H9 (cell line): Measurements from ENCODE around the gene MYCN. TPM values are rescaled to one million over a fixed set of nuclear protein-coding genes. Genes with fewer than 3 reads are reported as not detected.
A peak's percentile ranks its signal among the peaks of the same experiment; 100 is the strongest.

Experiments used
- DNase-seq: peaks from one replicate; pipeline ENCODE4 v3.0.0-alpha.2; 2017
- H2AFZ ChIP-seq: one replicate; pipeline ENCODE4 v1.6.1; 2013; ENCODE audit warnings: mild to moderate bottlenecking, low read length, control low read depth, moderate library complexity
- H2AK5ac ChIP-seq: 2 replicates; pipeline ENCODE4 v1.6.1; 2013; ENCODE audit warnings: low read length, control low read depth, mixed read lengths; ENCODE audit not compliant: insufficient read length
- H2BK120ac ChIP-seq: one replicate; pipeline ENCODE4 v1.6.1; 2013; ENCODE audit warnings: low read depth, mild to moderate bottlenecking, low read length, control low read depth, inconsistent platforms; ENCODE audit not compliant: poor library complexity, severe bottlenecking
- H2BK12ac ChIP-seq: 2 replicates; pipeline ENCODE4 v1.6.1; 2013; ENCODE audit warnings: low read length, control low read depth, mixed read lengths, low read depth; ENCODE audit not compliant: insufficient read length
- H2BK15ac ChIP-seq: 2 replicates; pipeline ENCODE4 v1.6.1; 2013; ENCODE audit warnings: low read depth, low read length, control low read depth
- H2BK20ac ChIP-seq: one replicate; pipeline ENCODE4 v1.6.1; 2013; ENCODE audit warnings: low read depth, mild to moderate bottlenecking, low read length, control low read depth, inconsistent platforms; ENCODE audit not compliant: poor library complexity, severe bottlenecking
- H2BK5ac ChIP-seq: 2 replicates; pipeline ENCODE4 v1.6.1; 2013; ENCODE audit warnings: low read length, control low read depth, mixed read lengths; ENCODE audit not compliant: insufficient read length
- H3K14ac ChIP-seq: 2 replicates; pipeline ENCODE4 v1.6.1; 2013; ENCODE audit warnings: low read length, control low read depth; ENCODE audit not compliant: insufficient read depth
- H3K18ac ChIP-seq: 2 replicates; pipeline ENCODE4 v1.6.1; 2013; ENCODE audit warnings: low read depth, mild to moderate bottlenecking, mixed read lengths, low read length, control low read depth; ENCODE audit not compliant: insufficient read length
- H3K23ac ChIP-seq: 2 replicates; pipeline ENCODE4 v1.6.1; 2013; ENCODE audit warnings: low read length, control low read depth, mixed read lengths, low read depth; ENCODE audit not compliant: insufficient read length
- H3K23me2 ChIP-seq: 2 replicates; pipeline ENCODE4 v1.6.1; 2013; ENCODE audit warnings: low read depth, mild to moderate bottlenecking, mixed read lengths, low read length, control low read depth; ENCODE audit not compliant: insufficient read length, poor library complexity, severe bottlenecking
- H3K27ac ChIP-seq: 2 replicates; pipeline ENCODE4 v1.5.1; 2013; ENCODE audit warnings: low read length, control low read depth, mixed read lengths, low read depth; ENCODE audit not compliant: insufficient read length
- H3K27me3 ChIP-seq: 2 replicates; pipeline ENCODE4 v1.6.1; 2013; ENCODE audit warnings: low read length, control low read depth, inconsistent platforms; ENCODE audit not compliant: insufficient read depth
- H3K4ac ChIP-seq: 2 replicates; pipeline ENCODE4 v1.6.1; 2013; ENCODE audit warnings: low read depth, mild to moderate bottlenecking, control low read depth, inconsistent platforms, low read length, moderate library complexity
- H3K4me1 ChIP-seq: 2 replicates; pipeline ENCODE4 v1.6.1; 2013; ENCODE audit warnings: low read length, control low read depth, inconsistent platforms; ENCODE audit not compliant: insufficient read depth
- H3K4me2 ChIP-seq: 2 replicates; pipeline ENCODE4 v1.6.1; 2013; ENCODE audit warnings: low read length, control low read depth, mixed read lengths; ENCODE audit not compliant: insufficient read length, insufficient read depth
- H3K56ac ChIP-seq: 2 replicates; pipeline ENCODE4 v1.6.1; 2013; ENCODE audit warnings: low read depth, mild to moderate bottlenecking, mixed read lengths, low read length, control low read depth; ENCODE audit not compliant: insufficient read length
- H3K79me1 ChIP-seq: 2 replicates; pipeline ENCODE4 v1.6.1; 2013; ENCODE audit warnings: low read depth, mild to moderate bottlenecking, moderate library complexity, low read length, control low read depth, inconsistent platforms; ENCODE audit not compliant: insufficient read depth, poor library complexity, severe bottlenecking
- H3K79me2 ChIP-seq: 2 replicates; pipeline ENCODE4 v1.6.1; 2013; ENCODE audit warnings: low read length, control low read depth, inconsistent platforms; ENCODE audit not compliant: insufficient read depth
- H3K9ac ChIP-seq: 2 replicates; pipeline ENCODE4 v1.6.1; 2013; ENCODE audit warnings: low read length, control low read depth, mixed read lengths; ENCODE audit not compliant: insufficient read length; ENCODE audit errors: extremely low read depth
- H3K9me3 ChIP-seq: one replicate; pipeline ENCODE4 v1.6.1; 2013; ENCODE audit warnings: low read depth, low read length, inconsistent platforms; ENCODE audit not compliant: control insufficient read depth
- H3T11ph ChIP-seq: one replicate; pipeline ENCODE4 v1.6.1; 2013; ENCODE audit warnings: mild to moderate bottlenecking, low read length, control low read depth, inconsistent platforms
- H4K20me1 ChIP-seq: one replicate; pipeline ENCODE4 v1.6.1; 2013; ENCODE audit not compliant: control insufficient read depth, insufficient read length, insufficient read depth
- H4K5ac ChIP-seq: 2 replicates; pipeline ENCODE4 v1.6.1; 2013; ENCODE audit warnings: low read depth, mild to moderate bottlenecking, mixed read lengths, low read length, control low read depth; ENCODE audit not compliant: insufficient read length
- H4K8ac ChIP-seq: replicated peaks from 2 replicates; pipeline ENCODE4 v1.6.1; 2013; ENCODE audit warnings: low read length, control low read depth, mixed read lengths, low read depth; ENCODE audit not compliant: insufficient read length
- H4K91ac ChIP-seq: 2 replicates; pipeline ENCODE4 v1.6.1; 2013; ENCODE audit warnings: low read depth, mild to moderate bottlenecking, moderate library complexity, mixed read lengths, low read length, control low read depth; ENCODE audit not compliant: insufficient read length
- H3K27ac Mint-ChIP-seq, 3 experiments: 2 replicates in 2 of 3; 3 replicates in 1 of 3; pipeline ENCODE4 v1.8.0; 2020 to 2021; ENCODE audit warnings: mixed read lengths in 3 of 3, mild to moderate bottlenecking in 1 of 3, moderate library complexity in 1 of 3
- H3K27me3 Mint-ChIP-seq: 2 replicates; pipeline ENCODE4 v1.8.0; 2021; ENCODE audit warnings: low read depth, mild to moderate bottlenecking, moderate library complexity, mixed read lengths
- H3K36me3 Mint-ChIP-seq, 3 experiments: 2 replicates in 2 of 3; 3 replicates in 1 of 3; pipeline ENCODE4 v1.8.0; 2020 to 2021; ENCODE audit warnings: low read depth in 3 of 3, mixed read lengths in 3 of 3; ENCODE audit not compliant: insufficient read depth in 1 of 3
- H3K4me1 Mint-ChIP-seq, 2 experiments: 2 replicates each; pipeline ENCODE4 v1.8.0; 2020; ENCODE audit warnings: mixed read lengths in 2 of 2
- H3K4me3 Mint-ChIP-seq, 2 experiments: 2 replicates in 1 of 2; 3 replicates in 1 of 2; pipeline ENCODE4 v1.8.0; 2020 to 2021; ENCODE audit warnings: mild to moderate bottlenecking in 2 of 2, mixed read lengths in 2 of 2, moderate library complexity in 1 of 2
- H3K9me3 Mint-ChIP-seq, 2 experiments: 2 replicates in 1 of 2; 3 replicates in 1 of 2; pipeline ENCODE4 v1.8.0; 2020; ENCODE audit warnings: mild to moderate bottlenecking in 2 of 2, mixed read lengths in 2 of 2, moderate library complexity in 1 of 2
- CTCF ChIP-seq: fragments of 200-600 bp; sonication (generic); conservative IDR thresholded peaks from 3 replicates; pipeline ENCODE4 v1.8.0; 2021; ENCODE audit warnings: antibody characterized with exemption, mild to moderate bottlenecking
- WGBS: extraction: QIAGEN DNeasy Blood & Tissue Kit; methylation state at CpG from one replicate; pipeline ENCODE4 v1.1.7; 2013; ENCODE audit warnings: missing lambda C conversion rate, low lambda C conversion rate, mixed read lengths; ENCODE audit not compliant: insufficient read length; ENCODE audit errors: extremely low coverage; 5-methylcytosine and 5-hydroxymethylcytosine counted together
- total RNA-seq: library from RNA; stranded (reverse); gene quantifications from 2 replicates; pipeline ENCODE4 v1.2.1, GENCODE V29; 2021

The MYCN gene
- total RNA-seq, 1 experiment from 2014 or later, result 100.0 TPM

GRCh38 chr2:15943378-15944280 is 3.3 kb downstream of the MYCN start:
- H3K36me3 Mint-ChIP-seq, result peaks cover 52 to 64% (median 54%) of the 10 kb centered on the region in 3 experiments
- H3K4me2 ChIP-seq, result peak overlapping the region; percentile 98
- H3K9ac ChIP-seq, result peak overlapping the region; percentile 79

More at GRCh38 chr2:15943378-15944280, 3.3 kb downstream of the MYCN start:
- Histone ChIP-seq H3K27ac (no peak overlapping the region), H2AFZ (no peak overlapping the region), H3K23me2 (peaks cover 17% of the 10 kb centered on the region), H2AK5ac (no peak overlapping the region), H2BK20ac (no peak overlapping the region), H3K14ac (no peak overlapping the region), H3K4ac (no peak overlapping the region), H3K9me3 (no peaks in the 10 kb centered on the region), H3K27me3 (no peaks in the 10 kb centered on the region), H2BK5ac (no peak overlapping the region), H3K56ac (no peak overlapping the region), H4K8ac (no peak overlapping the region), H3K23ac (no peak overlapping the region), H2BK12ac (no peak overlapping the region), H3K18ac (no peak overlapping the region), H4K20me1 (no peaks in the 10 kb centered on the region), H3K4me1 (peaks cover 2% of the 10 kb centered on the region), H4K5ac (no peak overlapping the region), H3K79me1 (peaks cover 3% of the 10 kb centered on the region), H2BK15ac (no peak overlapping the region), H2BK120ac (no peak overlapping the region), H3T11ph (no peak overlapping the region), H3K79me2 (peaks cover 43% of the 10 kb centered on the region), H4K91ac (no peak overlapping the region)
- peak; percentile 85 for TF ChIP-seq CTCF
- peak overlapping the region; percentile 97 to 99 for H3K4me3 Mint-ChIP-seq
- H3K9me3 Mint-ChIP-seq, result peaks cover 3 to 6% of the 10 kb centered on the region in 2 experiments; a peak in 2 of 5 replicates
- peak; percentile 63 for DNase-seq
- peak overlapping the region in 2 of 3 experiments; percentile 84 to 94; a peak in 5 of 7 replicates for H3K27ac Mint-ChIP-seq
- WGBS, result no CpG with 5 or more reads among the region's 12 CpGs
- H3K4me1 Mint-ChIP-seq, result peaks cover 45 to 48% of the 10 kb centered on the region in 2 experiments
- no peaks in the 10 kb centered on the region for H3K27me3 Mint-ChIP-seq
